Mucosa of descending colon (tissue), 3 donors: ENCODE measurements around the gene NR6A1. TPM values are rescaled to one million over a fixed set of nuclear protein-coding genes. Genes with fewer than 3 reads are reported as not detected.

Experiments used
- ATAC-seq: fragments of 200-7000 bp; cut with Tn5 transposase; one replicate; pipeline ENCODE4 v1.9.1; 2020; ENCODE audit warnings: mild to moderate bottlenecking, moderate library complexity
- DNase-seq, 3 donors: peaks; one replicate each; pipeline ENCODE4 v3.0.0-alpha.2; 2020
- H3K36me3 ChIP-seq: fragments of 200-600 bp; one replicate; pipeline ENCODE4 v1.8.0; 2021; ENCODE audit warnings: low read depth, mild to moderate bottlenecking
- H3K4me1 ChIP-seq: fragments of 200-600 bp; one replicate; pipeline ENCODE4 v1.8.0; 2021; ENCODE audit warnings: low read depth, mild to moderate bottlenecking
- H3K4me3 ChIP-seq: fragments of 200-600 bp; one replicate; pipeline ENCODE4 v1.8.0; 2021; ENCODE audit warnings: mild to moderate bottlenecking
- H3K9me3 ChIP-seq: fragments of 200-600 bp; one replicate; pipeline ENCODE4 v1.8.0; 2021; ENCODE audit warnings: mild to moderate bottlenecking
- CTCF ChIP-seq: fragments of 200-600 bp; IDR thresholded peaks from one replicate; pipeline ENCODE4 v1.8.0; 2022; ENCODE audit warnings: antibody characterized with exemption, mild to moderate bottlenecking
- intact Hi-C, 2 donors: fragments of 100-400 bp; cut with DNase I in 1 of 2; cut with micrococcal nuclease in 1 of 2; formaldehyde crosslinking; loops; one replicate each; pipeline versions ENCODE4 v1.11.0 to v1.11.1; 2022; cut with DNase I, micrococcal nuclease
- total RNA-seq, 3 donors: library from RNA; stranded (reverse); fragmentation: NEBNext Ultra II Directional in 2 of 3; extraction: Animal tissue kit (Norgen Biotek cat#: 25700) in 2 of 3; gene quantifications; one replicate each; pipeline versions ENCODE4 v1.2.1 to v1.2.4, GENCODE V29; 2021 to 2023
- donor health status: DM: no; HTN: no; CAD: no; lungs with moderate emphysema.
- donor health status: DM: no; HTN: no; CAD: no.
- donor health status: DM: no; HTN: yes; CAD: no.

Gene NR6A1
- total RNA-seq, 3 donors from 2014 or later, result 5.6 to 8.4 (median 7.0) TPM

- DNase-seq (no peak), ATAC-seq (peak; percentile 77)
- Histone ChIP-seq H3K36me3 (no peaks in the 10 kb centered on the region), H3K4me3 (no peak overlapping the region), H3K4me1 (peaks cover 26% of the 10 kb centered on the region), H3K9me3 (no peaks in the 10 kb centered on the region)
- TF ChIP-seq CTCF, result no peak
- intact Hi-C loops, result no loop called here
Measured at GRCh38 chr9:124723352-124723751, 47.8 kb downstream of the NR6A1 start.

GRCh38 chr9:124721109-124721906 is 49.8 kb downstream of the NR6A1 start:
- Histone ChIP-seq H3K9me3 (no peaks in the 10 kb centered on the region), H3K4me3 (no peak overlapping the region), H3K4me1 (peaks cover 26% of the 10 kb centered on the region), H3K36me3 (no peaks in the 10 kb centered on the region)
- no peak for TF ChIP-seq CTCF
- intact Hi-C loops, result no loop called here
- no peak for ATAC-seq
- no peak for DNase-seq

- intact Hi-C loops, result no loop called here
- no peak for DNase-seq
- no peak for TF ChIP-seq CTCF
- H3K4me3 ChIP-seq, result no peak overlapping the region
- peaks cover 26% of the 10 kb centered on the region for H3K4me1 ChIP-seq
- no peaks in the 10 kb centered on the region for H3K9me3 ChIP-seq
- no peaks in the 10 kb centered on the region for H3K36me3 ChIP-seq
- ATAC-seq, result no peak
Measured at GRCh38 chr9:124720429-124721108, 50.5 kb downstream of the NR6A1 start.

GRCh38 chr9:124718928-124719327 is 52.2 kb downstream of the NR6A1 start:
- TF ChIP-seq CTCF, result no peak
- no peaks in the 10 kb centered on the region for H3K9me3 ChIP-seq
- intact Hi-C loops, result no loop called here
- H3K36me3 ChIP-seq, result no peaks in the 10 kb centered on the region
- H3K4me1 ChIP-seq, result peaks cover 12% of the 10 kb centered on the region
- no peak overlapping the region for H3K4me3 ChIP-seq
- ATAC-seq (no peak), DNase-seq (no peak)

GRCh38 chr9:124717597-124717996 is 53.5 kb downstream of the NR6A1 start:
- intact Hi-C loops, result no loop called here
- ATAC-seq (peak; percentile 66), DNase-seq (no peak)
- no peak for TF ChIP-seq CTCF
- H3K36me3 ChIP-seq, result no peaks in the 10 kb centered on the region
- no peaks in the 10 kb centered on the region for H3K9me3 ChIP-seq
- no peak overlapping the region for H3K4me3 ChIP-seq
- peaks cover 7% of the 10 kb centered on the region for H3K4me1 ChIP-seq
